ENCODE data around the gene DHDH. TPM values are rescaled to one million over a fixed set of nuclear protein-coding genes. Genes with fewer than 3 reads are reported as not detected.

Gene DHDH
- total and polyA plus RNA-seq, 2 of the 13 experiments (the other 11 are each of a cell fraction or from before 2014, with no cell fraction given) = 0.13 to 0.91 TPM

GRCh38 chr19:48989701-48990291, 56.3 kb downstream of the DHDH start:
- WGBS (ENCODE audit: low lambda C conversion rate) = 99% methylated on average over 15 of the region's 17 CpGs
- FAIRE-seq (no peak), ATAC-seq (no peak), DNase-seq (ENCODE audit: low spot score) (no peak)
- POLR2A ChIA-PET = interaction anchor here (0.6 kb wide), 1 partner anchor 163 kb away, joined by 3 read pairs; no protein-coding TSS in a partner anchor
- no peak overlapping the region for H3K4me3 ChIP-seq (replicated peaks in 1 of 3; ENCODE audit: insufficient read depth in 1 of 3, low read depth in 2 of 3, low read length in 3 of 3)
- BruUV-seq (replicated peaks) = no TSS peak
- H3K4me1 ChIP-seq (ENCODE audit: insufficient read depth, low read length) = peaks cover 26% of the 10 kb centered on the region
- in situ Hi-C loops (cut with HindIII; ENCODE audit: extremely low pct_ligation_motif_present, low pct_unique_long_range_greater_than_20kb) = no loop called here
- H3K9me3 ChIP-seq (ENCODE audit: low read length) = no peaks in the 10 kb centered on the region
- no peak overlapping the region for H3K4me2 ChIP-seq (ENCODE audit: low read depth, low read length)
- H3K27ac ChIP-seq (ENCODE audit: extremely low read length, insufficient read depth, low read length) = no peak overlapping the region
- H2AFZ ChIP-seq (ENCODE audit: low read length) = no peak overlapping the region
- H3K79me2 ChIP-seq (ENCODE audit: insufficient read depth, low read length) = peaks cover 38% of the 10 kb centered on the region
- no peaks in the 10 kb centered on the region; a peak in 1 of 5 replicates for H3K27me3 ChIP-seq (ENCODE audit: control insufficient read depth in 1 of 2, insufficient read depth in 2 of 2, low read length in 2 of 2)
- TF ChIP-seq KLF9 (CRISPR knock-in tag; IDR thresholded peaks at IDR 0.05; ENCODE audit: low read depth) (no peak), ZC3H4 (CRISPR knock-in tag; IDR thresholded peaks at IDR 0.05; ENCODE audit: borderline replicate concordance) (no peak), ELF1 (CRISPR knock-in tag; IDR thresholded peaks at IDR 0.05) (no peak), HMGXB4 (CRISPR knock-in tag; IDR thresholded peaks at IDR 0.05; ENCODE audit: borderline replicate concordance in 1 of 2, low read depth in 1 of 2) (no peak), DPF2 (CRISPR knock-in tag; IDR thresholded peaks at IDR 0.05; ENCODE audit: borderline replicate concordance, low read depth) (no peak), NR2F1 (CRISPR knock-in tag; IDR thresholded peaks at IDR 0.05) (no peak), USF2 (IDR thresholded peaks at IDR 0.05; ENCODE audit: low read depth, low read length) (no peak), USF2 (CRISPR knock-in tag; IDR thresholded peaks at IDR 0.05; ENCODE audit: borderline replicate concordance) (no peak), BATF2 (CRISPR knock-in tag; IDR thresholded peaks at IDR 0.05) (no peak), ZKSCAN5 (CRISPR knock-in tag; IDR thresholded peaks at IDR 0.05) (no peak), XBP1 (CRISPR knock-in tag; IDR thresholded peaks at IDR 0.05) (no peak), SMAD9 (CRISPR knock-in tag; IDR thresholded peaks at IDR 0.05) (no peak), PLRG1 (conservative IDR thresholded peaks at IDR 0.05) (no peak), PAX8 (CRISPR knock-in tag; IDR thresholded peaks at IDR 0.05; ENCODE audit: borderline replicate concordance) (no peak), NPAS2 (CRISPR knock-in tag; IDR thresholded peaks at IDR 0.05; ENCODE audit: borderline replicate concordance) (no peak)
- H3K9ac ChIP-seq (ENCODE audit: insufficient read depth, low read depth, low read length) = no peak overlapping the region
- CTCF ChIA-PET (ENCODE audit: low intra/inter-chr PET ratio, low total read pairs) = no interaction called here
- intact Hi-C loops (cut with micrococcal nuclease; ENCODE audit: unreplicated experiment) = no loop called here
- no peaks in the 10 kb centered on the region for H4K20me1 ChIP-seq (ENCODE audit: insufficient read depth, low read length)
- H3K36me3 ChIP-seq (replicated peaks in 1 of 2; ENCODE audit: control insufficient read depth in 1 of 2, insufficient read depth in 2 of 2, low read length in 2 of 2) = peaks cover 13 to 36% of the 10 kb centered on the region in 2 experiments; a peak in 4 of 5 replicates
